Keratinocyte (primary cell): Measurements from ENCODE around the gene AKNA. TPM values are rescaled to one million over a fixed set of nuclear protein-coding genes. Genes with fewer than 3 reads are reported as not detected.

Experiments
- DNase-seq: peaks from one replicate; pipeline ENCODE4 v3.0.0-alpha.2; 2011; ENCODE audit warnings: low read depth, missing footprints, low spot score
- FAIRE-seq: peaks from 2 replicates; lab custom pipeline; 2011; peaks lifted over from hg19 to GRCh38; lab: Jason Lieb, UNC
- H2AFZ ChIP-seq: 2 replicates; pipeline ENCODE4 v1.6.0; 2012; ENCODE audit warnings: low read length, control low read depth, inconsistent platforms; ENCODE audit not compliant: control insufficient read depth
- H3K27ac ChIP-seq: 2 replicates; pipeline ENCODE4 v1.5.1; 2011; ENCODE audit warnings: low read length; ENCODE audit not compliant: control insufficient read depth, insufficient read depth
- H3K27me3 ChIP-seq: 3 replicates; pipeline ENCODE4 v1.6.0; 2011; ENCODE audit warnings: low read length; ENCODE audit not compliant: control insufficient read depth, insufficient read depth; ENCODE audit errors: extremely low read depth
- H3K36me3 ChIP-seq, 2 experiments: 2 replicates in 1 of 2; 3 replicates in 1 of 2; pipeline ENCODE4 v1.5.1; 2011; ENCODE audit warnings: low read length in 2 of 2, mild to moderate bottlenecking in 1 of 2; ENCODE audit not compliant: control insufficient read depth in 2 of 2, insufficient read depth in 2 of 2; ENCODE audit errors: extremely low read depth in 1 of 2
- H3K4me1 ChIP-seq: 3 replicates; pipeline ENCODE4 v1.5.1; 2011; ENCODE audit warnings: low read length; ENCODE audit not compliant: control insufficient read depth, insufficient read depth; ENCODE audit errors: extremely low read depth
- H3K4me2 ChIP-seq: 3 replicates; pipeline ENCODE4 v1.6.0; 2011; ENCODE audit warnings: low read depth, low read length; ENCODE audit not compliant: control insufficient read depth, insufficient read depth; ENCODE audit errors: extremely low read depth
- H3K4me3 ChIP-seq, 3 experiments: fragments of 200-600 bp in 1 of 3; sonication (generic) in 1 of 3; 2 replicates in 2 of 3; 3 replicates in 1 of 3; pipeline ENCODE4 v1.5.1; 2011 to 2016; ENCODE audit warnings: low read length in 3 of 3, mild to moderate bottlenecking in 3 of 3, control low read depth in 2 of 3, inconsistent platforms in 1 of 3, low read depth in 1 of 3, mixed read lengths in 1 of 3, mixed run types in 1 of 3, moderate library complexity in 1 of 3; ENCODE audit not compliant: control insufficient read depth in 2 of 3, insufficient read depth in 2 of 3; ENCODE audit errors: extremely low read depth in 1 of 3
- H3K79me2 ChIP-seq: 2 replicates; pipeline ENCODE4 v1.6.0; 2012; ENCODE audit warnings: low read length; ENCODE audit not compliant: control insufficient read depth, insufficient read depth
- H3K9ac ChIP-seq: 3 replicates; pipeline ENCODE4 v1.6.0; 2011; ENCODE audit warnings: low read length; ENCODE audit not compliant: control insufficient read depth, insufficient read depth; ENCODE audit errors: extremely low read depth
- H3K9me1 ChIP-seq: 3 replicates; pipeline ENCODE4 v1.6.0; 2011; ENCODE audit warnings: low read length; ENCODE audit not compliant: control insufficient read depth, insufficient read depth; ENCODE audit errors: extremely low read depth
- H3K9me3 ChIP-seq: 2 replicates; pipeline ENCODE4 v1.5.1; 2012; ENCODE audit warnings: low read depth, low read length; ENCODE audit not compliant: control insufficient read depth
- H4K20me1 ChIP-seq: 3 replicates; pipeline ENCODE4 v1.6.0; 2011; ENCODE audit warnings: low read length; ENCODE audit not compliant: control insufficient read depth, insufficient read depth; ENCODE audit errors: extremely low read depth
- EZH2 ChIP-seq: IDR thresholded peaks from one replicate; pipeline ENCODE4 v1.6.1; 2012; ENCODE audit warnings: inconsistent platforms, mild to moderate bottlenecking, low read length, moderate library complexity
- dilution Hi-C: fragments of 300-500 bp; cut with MboI; formaldehyde crosslinking; loops from one replicate; pipeline ENCODE4 v1.7.0; 2020; ENCODE audit warnings: low sequenced_read_pairs; ENCODE audit not compliant: extremely low pct_ligation_motif_present
- polyA plus RNA-seq, 5 experiments: library from polyadenylated mRNA; depleted of rRNA in 3 of 5; stranded (reverse) in 3 of 5; stranded (forward) in 1 of 5; unstranded in 1 of 5; fragments of >200 nt; gene quantifications; 1 replicate in 1 of 5; 2 replicates in 3 of 5; 3 replicates in 1 of 5; pipeline versions ENCODE4 v1.2.1 to v1.2.3, GENCODE V29; 2011 to 2012; ENCODE audit warnings: missing spikeins in 2 of 5, low read depth in 1 of 5, low replicate concordance in 1 of 5
- TF ChIP-seq, protein P1 (sequence below), 3 experiments: IDR thresholded peaks in 1 of 3; conservative IDR thresholded peaks in 1 of 3; optimal IDR thresholded peaks in 1 of 3; 2 replicates in 2 of 3; 3 replicates in 1 of 3; pipeline versions ENCODE3 to v1.5.1; 2011; ENCODE audit warnings: low read length in 3 of 3, mild to moderate bottlenecking in 3 of 3, moderate library complexity in 2 of 3, control low read depth in 1 of 3, inconsistent platforms in 1 of 3; ENCODE audit not compliant: insufficient read depth in 2 of 3; ENCODE audit errors: extremely low read depth in 1 of 3

AKNA gene
- polyA plus RNA-seq, 1 donor (not counting 4 experiments of a cell fraction or from before 2014, with no cell fraction given): 0.79 TPM

DNA sequence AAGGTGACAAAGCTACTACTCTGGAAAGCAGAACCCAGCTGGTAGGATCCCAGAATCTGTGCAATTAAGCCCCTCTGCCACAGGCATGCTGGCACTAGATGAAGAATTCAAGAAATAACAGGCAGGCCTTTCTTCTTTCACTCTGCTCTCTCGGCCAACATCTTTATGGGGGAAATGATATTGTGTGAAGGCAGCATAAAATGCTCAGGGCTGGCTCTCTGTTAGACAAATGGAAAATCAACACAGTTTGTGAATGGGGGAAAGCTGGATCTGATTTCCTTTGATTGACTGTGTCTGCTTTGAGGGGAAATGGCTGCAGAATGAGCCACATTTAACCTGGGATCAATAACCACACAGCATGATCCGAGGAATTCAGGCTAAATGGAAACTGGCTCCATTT, 29.1 kb upstream of the AKNA start:
- Histone ChIP-seq H2AFZ (no peak overlapping the region), H3K27me3 (no peaks in the 10 kb centered on the region), H3K4me3 (no peak overlapping the region), H3K27ac (no peak overlapping the region), H3K79me2 (no peaks in the 10 kb centered on the region), H3K9me1 (no peaks in the 10 kb centered on the region), H4K20me1 (no peaks in the 10 kb centered on the region), H3K36me3 (no peaks in the 10 kb centered on the region), H3K4me2 (no peak overlapping the region), H3K9me3 (no peaks in the 10 kb centered on the region), H3K4me1 (no peaks in the 10 kb centered on the region), H3K9ac (no peak overlapping the region)
- dilution Hi-C loops: no loop called here
- no peak for TF ChIP-seq EZH2
- TF ChIP-seq, protein P1, sequence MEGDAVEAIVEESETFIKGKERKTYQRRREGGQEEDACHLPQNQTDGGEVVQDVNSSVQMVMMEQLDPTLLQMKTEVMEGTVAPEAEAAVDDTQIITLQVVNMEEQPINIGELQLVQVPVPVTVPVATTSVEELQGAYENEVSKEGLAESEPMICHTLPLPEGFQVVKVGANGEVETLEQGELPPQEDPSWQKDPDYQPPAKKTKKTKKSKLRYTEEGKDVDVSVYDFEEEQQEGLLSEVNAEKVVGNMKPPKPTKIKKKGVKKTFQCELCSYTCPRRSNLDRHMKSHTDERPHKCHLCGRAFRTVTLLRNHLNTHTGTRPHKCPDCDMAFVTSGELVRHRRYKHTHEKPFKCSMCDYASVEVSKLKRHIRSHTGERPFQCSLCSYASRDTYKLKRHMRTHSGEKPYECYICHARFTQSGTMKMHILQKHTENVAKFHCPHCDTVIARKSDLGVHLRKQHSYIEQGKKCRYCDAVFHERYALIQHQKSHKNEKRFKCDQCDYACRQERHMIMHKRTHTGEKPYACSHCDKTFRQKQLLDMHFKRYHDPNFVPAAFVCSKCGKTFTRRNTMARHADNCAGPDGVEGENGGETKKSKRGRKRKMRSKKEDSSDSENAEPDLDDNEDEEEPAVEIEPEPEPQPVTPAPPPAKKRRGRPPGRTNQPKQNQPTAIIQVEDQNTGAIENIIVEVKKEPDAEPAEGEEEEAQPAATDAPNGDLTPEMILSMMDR (optimal IDR thresholded peaks at IDR 0.05 in 1 of 3, IDR thresholded peaks at IDR 0.05 in 1 of 3, conservative IDR thresholded peaks at IDR 0.05 in 1 of 3; ENCODE audit: extremely low read depth in 1 of 3, insufficient read depth in 2 of 3, low read length in 3 of 3): no peak
- DNase-seq: no peak
- FAIRE-seq: no peak

DNA sequence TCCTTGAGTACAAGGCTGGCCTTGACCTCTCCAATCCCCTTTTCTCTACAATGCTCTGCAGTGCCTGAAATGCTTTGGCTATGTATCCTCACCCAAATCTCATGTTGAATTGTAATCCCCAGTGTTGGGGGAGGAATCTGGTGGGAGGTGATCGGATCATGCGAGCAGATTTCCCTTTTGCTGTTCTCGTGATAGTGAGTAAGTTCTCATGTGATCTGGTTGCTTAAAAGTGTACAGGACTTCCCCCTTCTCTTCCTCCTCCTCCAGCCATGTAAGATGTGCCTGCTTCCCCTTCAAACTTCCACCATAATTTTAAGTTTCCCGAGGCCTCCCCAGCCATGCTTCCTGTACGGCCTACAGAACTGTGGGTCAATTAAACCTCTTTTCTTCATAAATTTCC, 28.5 kb upstream of the AKNA start:
- no peak overlapping the region for H3K4me3 ChIP-seq
- DNase-seq (no peak), FAIRE-seq (no peak)
- peaks cover 2% of the 10 kb centered on the region for H3K4me1 ChIP-seq
- H3K4me2 ChIP-seq: no peak overlapping the region
- no peaks in the 10 kb centered on the region for H3K36me3 ChIP-seq
- dilution Hi-C loops: no loop called here
- H3K9me1 ChIP-seq: no peaks in the 10 kb centered on the region
- no peaks in the 10 kb centered on the region for H3K27me3 ChIP-seq
- no peak overlapping the region for H2AFZ ChIP-seq
- TF ChIP-seq, protein P1 (optimal IDR thresholded peaks at IDR 0.05 in 1 of 3, IDR thresholded peaks at IDR 0.05 in 1 of 3, conservative IDR thresholded peaks at IDR 0.05 in 1 of 3; ENCODE audit: extremely low read depth in 1 of 3, insufficient read depth in 2 of 3, low read length in 3 of 3): no peak
- TF ChIP-seq EZH2: no peak
- no peak overlapping the region for H3K9ac ChIP-seq
- no peaks in the 10 kb centered on the region for H3K9me3 ChIP-seq
- no peaks in the 10 kb centered on the region for H4K20me1 ChIP-seq
- H3K79me2 ChIP-seq: no peaks in the 10 kb centered on the region
- no peak overlapping the region for H3K27ac ChIP-seq
